B cell (primary cell): ENCODE results near the gene EFCAB13. TPM values are rescaled to one million over a fixed set of nuclear protein-coding genes. Genes with fewer than 3 reads are reported as not detected.
A peak's percentile ranks its signal among the peaks of the same experiment; 100 is the strongest.

Experiments used
- ATAC-seq: fragments of 200-7000 bp; cut with Tn5 transposase; one replicate; pipeline ENCODE4 v1.10.0; 2021; ENCODE audit warnings: low read depth, mild to moderate bottlenecking, moderate number of reproducible peaks, moderate library complexity
- CTCF ChIA-PET: fragments of 350-600 bp; sonication (Branson Sonifier 250); formaldehyde crosslinking; loops from one replicate; lab custom pipeline; 2021; ENCODE audit warnings: antibody characterized with exemption, inconsistent platforms; lab: Charles Lee
- POLR2A ChIA-PET: fragments of 350-600 bp; sonication (Branson Sonifier 250); formaldehyde crosslinking; loops from one replicate; lab custom pipeline; 2021; ENCODE audit warnings: antibody characterized with exemption; lab: Charles Lee
- DNase-seq: peaks from one replicate; pipeline ENCODE4 v3.0.0; 2013
- H2AFZ ChIP-seq: 2 replicates; pipeline ENCODE4 v1.6.1; 2012; ENCODE audit warnings: mild to moderate bottlenecking, low read depth, low read length; ENCODE audit not compliant: insufficient read depth, poor library complexity, severe bottlenecking
- H3K27ac ChIP-seq, 2 donors: 1 replicate in 1 of 2; 2 replicates in 1 of 2; pipeline ENCODE4 v1.5.1; 2012 to 2013; ENCODE audit warnings: low read length in 2 of 2, mild to moderate bottlenecking in 2 of 2, moderate library complexity in 1 of 2
- H3K27me3 ChIP-seq, 4 experiments: fragments of 200-600 bp in 1 of 4; sonication (generic) in 1 of 4; replicated peaks in 1 of 4; 1 replicate in 2 of 4; 2 replicates in 2 of 4; pipeline versions ENCODE4 v1.6.1 to v1.7.0; 2013 to 2016; ENCODE audit warnings: low read length in 3 of 4, mild to moderate bottlenecking in 2 of 4, mixed read lengths in 1 of 4, moderate library complexity in 1 of 4; ENCODE audit not compliant: insufficient read depth in 4 of 4, control insufficient read depth in 3 of 4; ENCODE audit errors: control extremely low read depth in 1 of 4
- H3K36me3 ChIP-seq, 2 experiments: replicated peaks in 1 of 2; 1 replicate in 1 of 2; 2 replicates in 1 of 2; pipeline versions ENCODE4 v1.6.1 to v1.7.1; 2013; ENCODE audit warnings: low read length in 1 of 2; ENCODE audit not compliant: insufficient read depth in 2 of 2, control insufficient read depth in 1 of 2; ENCODE audit errors: control extremely low read depth in 1 of 2, extremely low read depth in 1 of 2
- H3K4me1 ChIP-seq, 2 donors: fragments of 200-600 bp in 1 of 2; sonication (generic) in 1 of 2; 1 replicate in 1 of 2; 2 replicates in 1 of 2; pipeline versions ENCODE4 v1.5.1 to v1.6.1; 2013 to 2017; ENCODE audit warnings: low read length in 2 of 2; ENCODE audit not compliant: control insufficient read depth in 2 of 2, insufficient read depth in 2 of 2
- H3K4me2 ChIP-seq: replicated peaks from 2 replicates; pipeline ENCODE3; 2012; ENCODE audit warnings: mild to moderate bottlenecking, low read depth, low read length; ENCODE audit not compliant: poor library complexity, severe bottlenecking
- H3K4me3 ChIP-seq, 5 experiments: fragments of 200-600 bp in 1 of 5; sonication (generic) in 1 of 5; 1 replicate in 3 of 5; 2 replicates in 2 of 5; pipeline versions ENCODE4 v1.5.1 to v1.7.0; 2011 to 2016; ENCODE audit warnings: low read length in 4 of 5, mild to moderate bottlenecking in 4 of 5, low read depth in 2 of 5, control low read depth in 1 of 5, moderate library complexity in 1 of 5; ENCODE audit not compliant: insufficient read depth in 1 of 5; ENCODE audit errors: control extremely low read depth in 1 of 5, extremely low read depth in 1 of 5
- H3K79me2 ChIP-seq: fragments of 200-600 bp; sonication (generic); one replicate; pipeline ENCODE4 v1.6.0; 2016; ENCODE audit warnings: low read length; ENCODE audit not compliant: control insufficient read depth, insufficient read depth
- H3K9ac ChIP-seq: fragments of 200-600 bp; sonication (generic); 2 replicates; pipeline ENCODE4 v1.6.1; 2017; ENCODE audit warnings: mild to moderate bottlenecking, low read length, moderate library complexity
- H3K9me3 ChIP-seq, 3 donors: one replicate each; pipeline versions ENCODE4 v1.6.1 to v1.7.1; 2013; ENCODE audit warnings: low read length in 2 of 3; ENCODE audit not compliant: control insufficient read depth in 2 of 3, insufficient read depth in 1 of 3; ENCODE audit errors: control extremely low read depth in 1 of 3
- H4K20me1 ChIP-seq: 2 replicates; pipeline ENCODE4 v1.6.0; 2012; ENCODE audit warnings: mild to moderate bottlenecking, low read length; ENCODE audit not compliant: insufficient read depth, control insufficient read depth, poor library complexity, severe bottlenecking
- H3K27ac Mint-ChIP-seq: one replicate; pipeline ENCODE4 v1.8.0; 2021; ENCODE audit warnings: mixed read lengths
- H3K27me3 Mint-ChIP-seq: one replicate; pipeline ENCODE4 v1.8.0; 2021; ENCODE audit warnings: mixed read lengths
- H3K4me1 Mint-ChIP-seq: one replicate; pipeline ENCODE4 v1.8.0; 2021; ENCODE audit warnings: mixed read lengths
- H3K4me3 Mint-ChIP-seq: one replicate; pipeline ENCODE4 v1.8.0; 2021; ENCODE audit warnings: mixed read lengths
- H3K9me3 Mint-ChIP-seq: one replicate; pipeline ENCODE4 v1.8.0; 2022; ENCODE audit warnings: mixed read lengths; ENCODE audit not compliant: insufficient read depth
- CTCF ChIP-seq: fragments of 200-600 bp; IDR thresholded peaks from one replicate; pipeline ENCODE4 v1.8.0; 2022; ENCODE audit warnings: antibody characterized with exemption, mild to moderate bottlenecking
- EZH2 ChIP-seq: IDR thresholded peaks from 2 replicates; pipeline ENCODE4 v1.6.1; 2012; ENCODE audit warnings: borderline replicate concordance, low read depth, mild to moderate bottlenecking, moderate library complexity, low read length; ENCODE audit not compliant: insufficient read depth, poor library complexity, severe bottlenecking
- WGBS: methylation state at CpG from one replicate; pipeline ENCODE4 v1.1.5; 2013; ENCODE audit warnings: missing lambda C conversion rate; ENCODE audit not compliant: insufficient coverage; 5-methylcytosine and 5-hydroxymethylcytosine counted together
- intact Hi-C: fragments of 100-400 bp; cut with micrococcal nuclease; formaldehyde crosslinking; loops from one replicate; pipeline ENCODE4 v1.10.0; 2022
- polyA plus RNA-seq: library from polyadenylated mRNA; depleted of rRNA; stranded (reverse); fragments of >200 nt; gene quantifications from 2 replicates; pipeline ENCODE4 v1.2.3, GENCODE V29; 2012
- total RNA-seq, 2 donors: library from RNA; stranded (reverse); fragments of 120-200 nt in 1 of 2; gene quantifications; 1 replicate in 1 of 2; 2 replicates in 1 of 2; pipeline versions ENCODE4 v1.2.3 to v1.2.4, GENCODE V29; 2013 to 2022

EFCAB13 gene
- total and polyA plus RNA-seq, 2 donors (not counting 1 experiment from before 2014, with no cell fraction given): 5.4 to 86.5 TPM

GRCh38 chr17:47285003-47285402 is 38.8 kb upstream of the EFCAB13 start:
- TF ChIP-seq CTCF: no peak
- TF ChIP-seq EZH2: no peak
- peak overlapping the region; percentile 50 for H3K27ac Mint-ChIP-seq
- H3K4me3 ChIP-seq: no peak overlapping the region
- H3K9me3 Mint-ChIP-seq: no peaks in the 10 kb centered on the region
- H3K9me3 ChIP-seq: no peaks in the 10 kb centered on the region
- H3K79me2 ChIP-seq: no peaks in the 10 kb centered on the region
- H4K20me1 ChIP-seq: no peaks in the 10 kb centered on the region
- H3K36me3 ChIP-seq: no peaks in the 10 kb centered on the region
- no peak overlapping the region for H3K9ac ChIP-seq
- CTCF ChIA-PET: interaction anchor here (1.0 to 5.1 kb wide), 2 partner anchors 30 to 31 kb away, joined by 3 to 25 read pairs; no protein-coding TSS in a partner anchor
- peaks cover 31 to 42% of the 10 kb centered on the region in 2 donors for H3K4me1 ChIP-seq
- H3K27me3 Mint-ChIP-seq: no peaks in the 10 kb centered on the region
- WGBS: 98% methylated on average over 4 of the region's 6 CpGs
- H3K4me3 Mint-ChIP-seq: no peak overlapping the region
- ATAC-seq (no peak), DNase-seq (no peak)
- POLR2A ChIA-PET: interaction anchor here (3.3 kb wide), 1 partner anchor 39 kb away, joined by 15 read pairs; the partner anchor contains the start of gene EFCAB13
- no peak overlapping the region for H2AFZ ChIP-seq
- H3K4me2 ChIP-seq: no peak overlapping the region
- intact Hi-C loops: no loop called here
- H3K4me1 Mint-ChIP-seq: peaks cover 52% of the 10 kb centered on the region
- H3K27me3 ChIP-seq: no peaks in the 10 kb centered on the region
- H3K27ac ChIP-seq: no peak overlapping the region

GRCh38 chr17:47286198-47286914 is 37.4 kb upstream of the EFCAB13 start:
- H3K4me1 Mint-ChIP-seq: peaks cover 41% of the 10 kb centered on the region
- DNase-seq: peak; percentile 83
- Histone ChIP-seq H4K20me1 (no peaks in the 10 kb centered on the region), H3K9ac (peak overlapping the region; percentile 1), H3K79me2 (no peaks in the 10 kb centered on the region), H2AFZ (peak overlapping the region; percentile 29), H3K4me3 (no peak overlapping the region), H3K27ac (peak overlapping the region; percentile 27 to 68), H3K9me3 (no peaks in the 10 kb centered on the region), H3K4me1 (peaks cover 29% of the 10 kb centered on the region in 2 donors), H3K27me3 (no peaks in the 10 kb centered on the region), H3K4me2 (peak overlapping the region; percentile 39), H3K36me3 (no peaks in the 10 kb centered on the region)
- peak overlapping the region; percentile 89 for H3K27ac Mint-ChIP-seq
- H3K4me3 Mint-ChIP-seq: peak overlapping the region; percentile 72
- ChIA-PET POLR2A (interaction anchor here (3.3 kb wide), 1 partner anchor 38 kb away, joined by 15 read pairs; the partner anchor contains the start of gene EFCAB13), CTCF (interaction anchor here (0.5 to 5.1 kb wide), 6 partner anchors 23 to 53 kb away, joined by 3 to 25 read pairs (median 4); partner anchors contain the start of gene ITGB3)
- 0% methylated on average over 6 of the region's 6 CpGs for WGBS
- no peaks in the 10 kb centered on the region for H3K27me3 Mint-ChIP-seq
- intact Hi-C loops: loop anchor here (1.0 kb wide), 3 partner anchors 20 to 81 kb away; no protein-coding TSS in a partner anchor
- H3K9me3 Mint-ChIP-seq: no peaks in the 10 kb centered on the region
- no peak for TF ChIP-seq CTCF
- no peak for TF ChIP-seq EZH2
- ATAC-seq: peak; percentile 87
